BJ (cell line): Measurements from ENCODE around the gene RGS14. TPM values are rescaled to one million over a fixed set of nuclear protein-coding genes. Genes with fewer than 3 reads are reported as not detected.

Source experiments
- CTCF ChIA-PET: fragments of 350-600 bp; formaldehyde crosslinking; extraction: SDS; loops from one replicate; lab custom pipeline; 2021; ENCODE audit warnings: antibody characterized with exemption, inconsistent platforms; lab: Yijun Ruan, JAX
- POLR2A ChIA-PET: fragments of 300-600 bp; sonication (Branson Sonifier 250); formaldehyde crosslinking; extraction: SDS; loops from one replicate; lab custom pipeline; 2021; ENCODE audit warnings: antibody characterized with exemption; lab: Charles Lee
- DNase-seq: peaks from one replicate; pipeline ENCODE4 v3.0.0-alpha.2; 2011; ENCODE audit warnings: low read depth
- H3K27me3 ChIP-seq: 2 replicates; pipeline ENCODE4 v1.6.0; 2011; ENCODE audit warnings: low read length; ENCODE audit not compliant: control insufficient read depth, insufficient read depth
- H3K36me3 ChIP-seq: 2 replicates; pipeline ENCODE4 v1.5.1; 2011; ENCODE audit warnings: low read length; ENCODE audit not compliant: control insufficient read depth, insufficient read depth
- H3K4me3 ChIP-seq: 2 replicates; pipeline ENCODE4 v1.5.1; 2011; ENCODE audit warnings: low read depth, mild to moderate bottlenecking, control low read depth, low read length
- polyA plus RNA-seq: library from polyadenylated mRNA; depleted of rRNA; stranded (reverse); fragments of >200 nt; gene quantifications from 2 replicates; pipeline ENCODE4 v1.2.3, GENCODE V29; 2011
- TF ChIP-seq, protein P1 (sequence below): IDR thresholded peaks from 2 replicates; pipeline ENCODE4 v1.5.1; 2011; ENCODE audit warnings: low read depth, mild to moderate bottlenecking, control low read depth, inconsistent platforms, low read length, moderate library complexity; ENCODE audit not compliant: insufficient read depth

RGS14 gene
- polyA plus RNA-seq, 1 experiment = 6.0 TPM

DNA sequence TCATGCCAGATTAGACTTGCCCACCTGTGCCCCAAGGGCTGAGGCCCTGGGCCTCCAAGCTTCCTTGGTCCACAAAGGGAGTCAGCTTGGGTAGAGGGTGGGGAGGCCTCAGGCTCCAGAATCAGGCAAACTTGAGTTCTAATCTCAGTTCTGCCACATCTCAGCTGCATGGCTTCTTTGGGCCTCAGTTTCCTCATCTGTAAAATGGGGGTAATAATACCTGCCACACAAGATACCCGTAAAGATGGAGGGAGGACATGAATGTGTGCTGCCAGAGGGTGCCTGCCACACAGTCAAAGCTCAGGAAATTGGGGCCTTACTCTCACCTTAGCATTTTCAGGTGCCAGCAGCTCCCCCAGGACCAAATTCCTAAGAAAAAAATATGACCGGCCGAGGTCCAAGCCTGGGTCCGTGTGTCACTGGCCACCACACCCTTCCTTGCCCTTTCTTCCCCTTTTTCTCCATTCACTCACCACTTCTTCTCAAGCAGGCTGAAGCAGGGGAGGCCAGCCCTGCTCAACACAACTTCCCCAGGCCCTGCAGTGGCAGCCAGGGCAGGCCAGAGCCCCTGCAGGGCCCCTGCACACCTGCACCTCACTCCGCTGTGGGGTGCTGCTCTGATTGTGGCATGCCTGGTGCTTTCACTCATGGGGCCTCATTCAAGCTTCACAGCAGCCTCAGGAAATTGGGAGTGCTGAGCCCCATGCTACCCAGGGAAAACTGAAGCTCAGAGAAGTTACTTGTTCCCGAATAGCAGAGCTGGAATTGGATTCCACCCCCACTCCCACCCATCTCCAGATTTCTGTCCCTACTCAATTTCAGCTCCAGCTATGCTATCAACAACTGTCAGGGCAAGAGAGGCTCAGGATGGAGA is 3.9 kb downstream of the RGS14 start:
- ChIA-PET CTCF (interaction anchor here (1.0 to 2.1 kb wide), 5 partner anchors 8 to 94 kb away, joined by 3 to 9 read pairs (median 5); partner anchors contain the start of gene LMAN2), POLR2A (interaction anchor here (0.6 kb wide), 1 partner anchor 167 kb away, joined by 8 read pairs; no protein-coding TSS in a partner anchor)
- TF ChIP-seq, protein P1, sequence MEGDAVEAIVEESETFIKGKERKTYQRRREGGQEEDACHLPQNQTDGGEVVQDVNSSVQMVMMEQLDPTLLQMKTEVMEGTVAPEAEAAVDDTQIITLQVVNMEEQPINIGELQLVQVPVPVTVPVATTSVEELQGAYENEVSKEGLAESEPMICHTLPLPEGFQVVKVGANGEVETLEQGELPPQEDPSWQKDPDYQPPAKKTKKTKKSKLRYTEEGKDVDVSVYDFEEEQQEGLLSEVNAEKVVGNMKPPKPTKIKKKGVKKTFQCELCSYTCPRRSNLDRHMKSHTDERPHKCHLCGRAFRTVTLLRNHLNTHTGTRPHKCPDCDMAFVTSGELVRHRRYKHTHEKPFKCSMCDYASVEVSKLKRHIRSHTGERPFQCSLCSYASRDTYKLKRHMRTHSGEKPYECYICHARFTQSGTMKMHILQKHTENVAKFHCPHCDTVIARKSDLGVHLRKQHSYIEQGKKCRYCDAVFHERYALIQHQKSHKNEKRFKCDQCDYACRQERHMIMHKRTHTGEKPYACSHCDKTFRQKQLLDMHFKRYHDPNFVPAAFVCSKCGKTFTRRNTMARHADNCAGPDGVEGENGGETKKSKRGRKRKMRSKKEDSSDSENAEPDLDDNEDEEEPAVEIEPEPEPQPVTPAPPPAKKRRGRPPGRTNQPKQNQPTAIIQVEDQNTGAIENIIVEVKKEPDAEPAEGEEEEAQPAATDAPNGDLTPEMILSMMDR = no peak

DNA sequence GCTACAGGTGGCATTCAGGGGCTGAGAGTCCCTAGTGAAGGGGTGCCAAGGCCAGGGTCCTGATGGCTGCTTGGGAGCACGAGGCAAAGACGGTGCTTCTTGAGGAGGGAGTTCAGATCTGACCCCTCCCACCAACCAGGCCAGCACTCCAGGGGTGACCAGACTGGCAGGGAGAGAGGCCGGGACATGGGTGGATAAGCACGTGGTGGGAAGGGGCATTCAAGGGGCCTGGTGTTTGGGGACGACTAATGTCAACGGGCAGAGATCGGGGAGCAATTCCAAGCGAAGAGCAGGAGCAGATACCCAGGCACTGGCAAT is 4.5 kb downstream of the RGS14 start:
- Histone ChIP-seq H3K27me3 (peaks cover 3% of the 10 kb centered on the region), H3K4me3 (no peak overlapping the region), H3K36me3 (no peaks in the 10 kb centered on the region)
- no peak for DNase-seq
- POLR2A ChIA-PET = no interaction called here
- TF ChIP-seq, protein P1 = no peak
- CTCF ChIA-PET = interaction anchor here (1.0 to 2.1 kb wide), 4 partner anchors 9 to 93 kb away, joined by 3 to 9 read pairs (median 4); partner anchors contain the start of gene LMAN2

More for the DNA sequence above, 3.9 kb downstream of the RGS14 start:
- Histone ChIP-seq H3K4me3 (no peak overlapping the region), H3K36me3 (no peaks in the 10 kb centered on the region), H3K27me3 (peaks cover 3% of the 10 kb centered on the region)
- DNase-seq = no peak

DNA sequence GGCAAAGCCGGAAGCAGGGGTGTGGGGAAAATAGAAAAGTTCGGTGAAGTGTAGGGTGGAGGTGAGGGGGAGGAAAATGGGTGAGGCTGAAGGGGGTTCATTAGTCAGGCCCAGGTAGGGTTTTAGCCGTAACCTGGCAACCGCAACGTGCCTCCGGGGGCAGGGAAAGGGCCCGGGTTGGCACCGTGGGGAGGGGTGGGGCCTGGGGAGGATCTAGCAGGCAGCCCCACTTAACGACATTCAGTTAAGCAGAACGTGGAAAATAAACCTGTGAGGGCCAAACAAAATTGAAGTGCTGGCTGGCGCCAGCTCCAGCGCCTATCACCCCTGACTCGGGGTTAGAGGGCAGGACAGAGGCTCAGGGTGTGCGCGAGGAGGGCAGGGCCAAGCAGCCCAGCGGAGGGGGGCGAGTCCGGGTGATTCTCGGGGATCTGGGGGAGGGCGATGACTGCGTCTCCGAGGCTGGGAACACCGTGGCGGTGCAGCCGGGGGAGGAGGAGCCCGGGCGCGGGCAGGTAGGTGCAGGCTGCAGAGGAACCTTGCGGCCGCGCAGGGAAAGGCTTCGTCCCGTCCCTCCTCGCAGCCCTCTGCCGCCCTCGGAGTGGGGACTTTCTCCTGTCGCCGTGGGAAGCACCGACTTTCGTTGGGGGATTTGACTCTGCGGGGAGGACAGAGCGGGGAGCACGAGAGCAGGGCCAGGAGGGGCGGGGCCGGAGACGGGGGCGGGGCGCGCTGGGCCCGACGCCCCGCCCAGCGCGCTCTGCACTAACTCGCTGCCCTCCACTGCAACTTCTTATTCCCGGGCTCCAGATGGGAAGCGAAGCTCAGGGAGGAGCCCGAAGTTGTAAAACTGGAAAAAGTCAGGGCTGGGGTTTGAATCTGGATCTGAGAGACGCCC is 5.1 kb downstream of the RGS14 start:
- no peaks in the 10 kb centered on the region for H3K27me3 ChIP-seq
- H3K36me3 ChIP-seq = no peaks in the 10 kb centered on the region
- ChIA-PET CTCF (interaction anchor here (1.1 to 3.0 kb wide), 2 partner anchors 27 to 65 kb away, joined by 3 to 12 read pairs; no protein-coding TSS in a partner anchor), POLR2A (interaction anchor here (0.6 kb wide), 2 partner anchors 16 to 134 kb away, joined by 5 to 15 read pairs; partner anchors contain the start of gene PDLIM7)
- H3K4me3 ChIP-seq = peak overlapping the region; percentile 43
- DNase-seq = no peak
- TF ChIP-seq, protein P1 = peak; percentile 2; the same call in 1 of the 2 replicates

DNA sequence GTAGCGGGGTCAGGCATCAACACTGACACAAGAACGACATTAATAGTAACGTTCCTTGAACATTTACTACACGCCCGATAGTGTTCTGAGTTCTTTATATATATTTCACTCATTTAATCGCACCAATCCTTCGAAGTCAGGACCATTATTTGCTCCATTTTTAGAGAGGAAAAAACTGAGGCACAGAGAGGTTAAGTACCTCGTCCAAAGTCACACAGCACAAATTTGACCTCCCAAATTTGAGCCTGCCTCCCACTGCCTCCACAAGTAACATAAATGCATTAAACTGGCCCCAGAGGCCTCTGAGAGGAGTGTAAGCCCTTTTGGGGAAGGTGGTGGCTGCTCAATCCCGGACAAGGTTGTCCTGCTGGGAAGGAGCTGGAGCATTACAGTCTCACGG is 5.8 kb downstream of the RGS14 start:
- ChIA-PET CTCF (interaction anchor here (0.6 to 3.0 kb wide), 3 partner anchors 24 to 64 kb away, joined by 3 to 12 read pairs (median 3); no protein-coding TSS in a partner anchor), POLR2A (interaction anchor here (0.6 kb wide), 2 partner anchors 16 to 134 kb away, joined by 5 to 15 read pairs; partner anchors contain the start of gene PDLIM7)
- Histone ChIP-seq H3K4me3 (no peak overlapping the region), H3K27me3 (no peaks in the 10 kb centered on the region; the same call in 1 of the 2 replicates), H3K36me3 (no peaks in the 10 kb centered on the region)
- TF ChIP-seq, protein P1 = no peak
- DNase-seq = no peak
